NCI-H774 (cell line): ENCODE measurements around the gene SYTL1.

ENCODE experiments used
- DNase-seq: peaks from one replicate; lab custom pipeline; 2025; lab: John Stamatoyannopoulos, UW

The SYTL1 gene, protein sequence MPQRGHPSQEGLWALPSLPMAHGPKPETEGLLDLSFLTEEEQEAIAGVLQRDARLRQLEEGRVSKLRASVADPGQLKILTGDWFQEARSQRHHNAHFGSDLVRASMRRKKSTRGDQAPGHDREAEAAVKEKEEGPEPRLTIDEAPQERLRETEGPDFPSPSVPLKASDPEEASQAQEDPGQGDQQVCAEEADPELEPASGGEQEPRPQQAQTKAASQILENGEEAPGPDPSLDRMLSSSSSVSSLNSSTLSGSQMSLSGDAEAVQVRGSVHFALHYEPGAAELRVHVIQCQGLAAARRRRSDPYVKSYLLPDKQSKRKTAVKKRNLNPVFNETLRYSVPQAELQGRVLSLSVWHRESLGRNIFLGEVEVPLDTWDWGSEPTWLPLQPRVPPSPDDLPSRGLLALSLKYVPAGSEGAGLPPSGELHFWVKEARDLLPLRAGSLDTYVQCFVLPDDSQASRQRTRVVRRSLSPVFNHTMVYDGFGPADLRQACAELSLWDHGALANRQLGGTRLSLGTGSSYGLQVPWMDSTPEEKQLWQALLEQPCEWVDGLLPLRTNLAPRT

DNA sequence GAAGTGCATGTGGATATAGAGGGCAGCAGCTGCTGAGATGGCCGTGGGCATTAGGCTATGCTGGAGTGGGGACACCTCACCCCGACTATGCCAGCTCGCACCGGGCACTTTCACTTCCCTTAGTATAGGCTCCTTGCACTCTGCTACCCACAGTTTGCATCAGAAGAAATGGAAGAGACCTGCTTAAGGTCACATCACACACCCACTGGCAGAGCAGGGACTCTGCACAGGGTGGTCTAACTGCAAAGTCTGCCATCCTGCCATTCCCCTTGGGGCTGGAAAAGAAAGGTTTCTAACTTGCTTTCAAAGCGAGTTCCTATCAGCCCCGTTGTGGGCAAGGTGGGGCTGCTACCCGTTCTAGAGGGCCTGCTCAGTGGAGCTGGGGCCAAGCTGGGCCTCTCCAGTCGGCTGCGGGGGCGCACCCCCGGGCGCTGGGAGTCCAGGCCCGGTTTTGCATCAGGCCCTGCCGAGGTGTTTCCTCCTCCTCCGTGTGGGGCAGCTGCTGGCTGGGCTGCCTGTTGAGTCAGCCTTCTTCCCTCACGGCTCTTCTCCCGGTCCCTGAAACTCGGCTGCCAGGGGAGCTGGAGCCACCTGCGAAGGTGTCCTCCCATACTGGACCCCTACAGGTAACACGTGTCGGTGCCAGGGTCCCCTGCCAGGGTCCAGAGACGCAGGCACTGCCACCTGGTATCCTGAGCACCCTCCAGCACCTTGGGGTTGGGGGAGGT, at the start of gene SYTL1:
Gene SYTL1 (plus strand): TSS at position 498 of the 728 bp plus-strand sequence. CDS start 3,313 bp downstream, outside the sequence.
- DNase-seq, result peak; percentile 1

DNA sequence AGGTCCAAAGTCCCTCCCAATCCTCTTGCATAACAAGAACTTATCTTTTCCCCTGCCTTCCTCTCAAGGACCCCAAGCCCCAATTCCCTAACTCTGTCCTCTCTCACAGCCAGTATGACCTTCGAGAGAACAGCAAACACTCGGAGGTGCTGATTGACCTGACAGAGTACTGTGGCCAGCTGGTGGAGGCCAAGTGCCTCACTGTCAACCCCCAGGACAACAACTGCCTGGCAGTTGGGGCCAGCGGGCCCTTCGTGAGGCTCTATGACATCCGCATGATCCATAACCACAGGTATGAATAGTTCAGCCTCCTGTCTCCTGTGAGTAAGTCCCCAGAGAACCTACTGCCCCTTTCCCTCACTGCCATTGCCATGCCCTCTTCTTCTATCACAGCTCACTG, 49.7 kb upstream of the SYTL1 start:
- no peak for DNase-seq

DNA sequence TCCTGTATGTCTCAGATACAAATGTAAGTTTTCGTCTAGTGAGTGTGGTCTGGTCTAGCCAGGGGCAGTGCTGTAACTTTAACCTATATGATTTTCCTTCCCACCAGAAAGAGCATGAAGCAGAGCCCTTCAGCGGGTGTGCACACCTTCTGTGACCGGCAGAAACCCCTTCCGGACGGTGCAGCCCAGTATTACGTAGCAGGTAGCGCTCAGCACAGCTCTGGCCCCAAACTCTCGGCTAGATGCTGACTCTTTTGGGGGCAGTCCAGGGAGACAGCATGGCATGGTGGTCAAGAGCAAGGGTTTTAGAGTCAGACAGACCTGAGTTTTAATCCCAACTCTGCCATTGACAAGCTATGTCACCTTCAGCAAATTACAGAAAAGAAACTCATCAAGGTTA, 47.9 kb upstream of the SYTL1 start:
- no peak for DNase-seq

DNA sequence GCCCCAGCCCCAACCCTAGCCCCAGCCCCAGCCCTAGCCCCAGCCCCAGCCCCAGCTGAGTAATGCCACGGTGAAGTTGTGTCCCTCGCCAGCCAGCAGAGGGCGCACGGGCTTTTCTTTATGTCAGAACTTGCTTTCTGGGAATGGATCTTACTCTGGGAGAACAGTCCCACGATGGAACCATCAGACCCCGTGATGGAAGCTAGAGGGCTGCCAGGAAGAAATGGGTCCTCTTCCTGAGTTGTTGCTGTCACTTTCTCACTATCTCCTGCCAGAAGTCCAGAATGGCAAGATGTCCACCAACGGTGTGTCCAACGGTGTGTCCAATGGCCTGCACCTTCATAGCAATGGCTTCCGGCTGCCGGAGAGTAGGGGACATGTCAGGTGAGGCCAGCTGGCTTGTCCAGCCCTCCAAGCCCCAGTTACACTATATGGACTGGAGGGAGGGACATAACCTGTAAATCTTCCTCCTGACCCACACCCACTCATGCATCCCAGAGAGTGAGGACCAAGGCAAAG, 45.0 kb upstream of the SYTL1 start:
- DNase-seq, result no peak

DNA sequence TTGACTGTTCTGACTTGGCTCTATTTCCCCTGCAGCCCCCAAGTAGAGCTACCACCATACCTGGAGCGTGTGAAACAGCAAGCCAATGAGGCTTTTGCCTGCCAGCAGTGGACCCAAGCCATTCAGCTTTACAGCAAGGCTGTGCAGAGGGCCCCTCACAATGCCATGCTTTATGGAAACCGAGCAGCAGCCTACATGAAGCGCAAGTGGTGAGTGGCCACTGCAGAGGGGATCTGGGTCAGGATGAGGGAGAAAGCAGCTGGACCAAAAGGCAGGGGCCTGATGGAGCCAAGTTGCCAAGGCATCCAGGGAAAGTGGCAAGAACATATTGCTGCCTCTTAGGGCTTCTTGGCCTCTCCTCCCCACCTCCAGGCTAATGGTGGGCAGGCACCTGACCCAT, 43.9 kb upstream of the SYTL1 start:
- DNase-seq, result no peak

DNA sequence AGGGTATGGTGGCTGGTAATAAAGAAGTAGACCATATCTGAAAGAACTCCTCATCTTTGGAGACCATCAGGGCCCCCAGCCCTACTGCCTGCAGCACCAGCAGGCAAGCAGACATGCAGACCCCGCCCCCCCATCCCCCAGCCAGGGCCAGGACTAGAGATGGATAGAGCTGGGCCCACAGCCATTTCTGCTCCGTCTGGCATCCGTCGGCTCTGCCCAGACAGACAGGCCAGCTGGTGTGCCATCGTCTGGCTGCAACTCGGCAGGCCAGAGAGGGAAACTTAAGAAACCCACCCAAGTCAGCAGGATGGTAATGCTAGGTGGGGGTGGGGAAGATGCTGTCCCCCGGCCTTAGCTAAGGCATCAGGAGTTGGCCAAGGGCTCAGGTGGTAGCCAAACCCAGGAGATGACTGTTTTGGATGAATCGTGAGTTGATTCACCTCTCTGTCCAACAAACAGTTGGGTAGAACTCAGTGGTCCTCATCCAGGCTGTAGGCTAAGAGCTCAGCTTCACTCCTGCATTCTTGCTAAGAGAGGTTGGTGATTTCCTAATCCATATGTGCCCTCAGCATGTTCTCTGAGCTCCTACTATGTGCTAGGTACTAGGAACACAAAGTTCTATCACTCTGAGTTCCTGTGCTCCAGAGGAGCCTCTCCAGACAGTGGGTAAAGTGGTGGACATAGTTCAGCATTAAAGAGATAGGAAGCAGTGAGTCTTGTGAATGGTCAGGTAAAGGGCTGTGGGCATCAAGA, 43.0 kb upstream of the SYTL1 start:
- DNase-seq, result no peak

DNA sequence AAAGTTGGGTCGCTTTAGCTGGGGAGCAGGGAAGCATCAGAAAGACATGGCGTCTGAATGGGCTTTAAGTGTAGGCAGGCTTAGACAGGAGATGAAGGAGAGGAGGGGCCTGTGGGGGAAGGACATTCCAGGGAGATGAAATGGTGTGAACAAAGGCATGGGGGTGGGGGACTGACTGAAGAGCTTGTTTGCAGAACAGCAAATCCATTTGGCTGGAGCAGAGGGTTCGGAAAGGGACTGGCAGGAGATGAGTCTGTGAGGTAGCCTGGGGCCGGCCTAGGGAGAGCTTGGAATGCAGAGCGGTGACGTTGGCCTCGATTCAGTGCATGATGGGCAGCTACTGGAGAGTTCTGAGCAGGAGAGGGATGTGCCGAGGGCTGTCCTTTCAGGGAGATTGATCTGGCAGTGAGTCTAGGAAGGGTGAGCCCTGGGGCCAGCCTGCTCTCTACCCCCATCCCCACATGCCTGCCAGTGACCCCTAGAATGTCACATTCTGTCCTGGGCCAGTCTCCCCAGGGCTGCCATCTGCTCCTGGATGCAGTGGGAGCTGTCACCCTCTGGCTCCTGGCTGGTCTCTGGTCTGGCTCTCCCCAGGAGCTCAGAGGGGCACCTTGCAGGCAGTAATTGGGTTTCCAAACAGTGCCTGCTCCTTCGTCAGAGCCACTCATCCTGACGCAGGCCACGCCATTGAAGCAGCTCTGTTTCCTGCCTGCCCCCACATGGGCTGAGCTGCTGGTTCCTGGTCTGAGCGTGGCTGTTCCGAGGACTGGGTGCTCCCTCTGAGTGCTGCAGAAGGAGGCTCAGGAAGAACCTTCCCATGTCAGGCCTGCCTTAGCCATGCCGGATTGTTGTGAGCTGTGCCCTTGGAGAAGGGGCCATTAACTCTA, 42.2 kb upstream of the SYTL1 start:
- no peak for DNase-seq

DNA sequence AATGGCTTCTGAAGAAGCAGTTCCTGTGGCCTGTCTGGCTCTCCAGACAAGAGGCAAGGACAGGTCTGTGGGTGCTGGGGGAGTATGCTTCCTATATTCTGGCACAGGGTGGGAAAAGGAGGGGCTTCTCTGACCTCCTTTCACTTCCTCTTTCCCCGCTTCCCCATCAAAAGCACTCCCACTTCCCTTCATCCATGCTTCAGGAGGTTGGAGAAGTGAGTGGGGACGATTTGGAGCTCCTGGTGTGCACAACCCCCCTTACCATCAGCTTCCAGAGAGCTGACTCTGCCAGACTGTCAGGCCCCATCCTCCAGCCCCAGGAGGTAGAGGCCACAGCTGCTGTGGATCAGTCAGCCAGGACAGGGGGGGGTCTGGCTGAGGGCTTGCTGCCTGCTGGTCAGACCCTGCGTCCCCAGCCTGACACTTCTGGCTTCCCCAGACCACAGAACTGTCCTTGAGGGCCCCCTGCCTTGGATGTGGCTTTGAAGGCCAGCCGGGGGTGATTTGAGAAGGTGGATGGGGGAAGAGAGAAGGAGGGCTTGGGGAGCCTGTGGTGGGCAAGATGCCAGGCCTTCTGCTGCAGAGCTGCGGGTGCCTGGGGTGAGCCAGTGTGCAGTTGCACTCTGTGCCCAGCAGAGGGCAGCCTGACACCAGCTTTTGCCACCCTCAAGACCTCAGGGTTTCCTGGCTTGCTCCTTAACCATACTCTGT, 41.3 kb upstream of the SYTL1 start:
- DNase-seq, result no peak

DNA sequence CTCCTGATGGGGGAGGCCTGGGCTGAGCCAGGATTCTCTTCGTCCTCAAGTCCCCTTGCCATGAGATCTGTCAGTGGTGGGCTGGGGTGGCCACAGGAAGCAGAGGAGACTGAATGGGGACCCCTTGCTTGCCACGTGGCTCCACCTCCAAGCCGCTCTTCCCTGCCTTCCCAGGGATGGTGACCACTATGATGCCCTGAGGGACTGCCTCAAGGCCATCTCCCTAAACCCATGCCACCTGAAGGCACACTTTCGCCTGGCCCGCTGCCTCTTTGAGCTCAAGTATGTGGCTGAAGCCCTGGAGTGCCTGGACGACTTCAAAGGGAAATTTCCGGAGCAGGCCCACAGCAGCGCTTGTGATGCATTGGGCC, 40.8 kb upstream of the SYTL1 start:
- no peak for DNase-seq

DNA sequence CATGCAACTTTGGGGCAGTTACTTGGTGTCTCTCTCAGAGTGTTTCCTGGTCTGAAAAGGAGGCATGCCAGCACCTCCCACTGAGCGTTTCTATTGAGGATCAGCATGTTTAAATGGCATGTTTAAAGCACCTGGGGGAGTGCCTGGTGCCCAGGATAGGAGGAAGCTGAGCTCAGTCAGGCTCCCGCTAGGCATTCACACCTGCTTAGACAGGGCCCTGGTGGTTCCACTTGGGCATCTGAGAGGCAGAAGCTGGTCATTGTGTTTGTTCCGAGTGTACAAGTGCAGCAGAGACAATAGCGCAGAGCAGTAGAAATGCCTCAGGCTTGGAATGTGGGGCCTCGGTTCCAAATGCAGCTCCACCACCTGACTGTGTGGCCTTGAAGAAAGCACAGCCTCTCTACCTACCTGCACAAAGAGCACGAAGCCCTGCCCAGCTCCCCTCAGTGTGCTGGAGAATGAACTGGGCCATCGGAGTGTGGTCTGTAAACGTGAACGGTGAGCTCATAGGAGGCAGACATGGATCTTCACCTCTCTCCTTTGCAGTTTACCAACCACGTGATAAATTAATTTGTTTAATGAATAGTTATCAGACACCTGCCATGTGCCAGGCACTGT, 40.1 kb upstream of the SYTL1 start:
- no peak for DNase-seq

DNA sequence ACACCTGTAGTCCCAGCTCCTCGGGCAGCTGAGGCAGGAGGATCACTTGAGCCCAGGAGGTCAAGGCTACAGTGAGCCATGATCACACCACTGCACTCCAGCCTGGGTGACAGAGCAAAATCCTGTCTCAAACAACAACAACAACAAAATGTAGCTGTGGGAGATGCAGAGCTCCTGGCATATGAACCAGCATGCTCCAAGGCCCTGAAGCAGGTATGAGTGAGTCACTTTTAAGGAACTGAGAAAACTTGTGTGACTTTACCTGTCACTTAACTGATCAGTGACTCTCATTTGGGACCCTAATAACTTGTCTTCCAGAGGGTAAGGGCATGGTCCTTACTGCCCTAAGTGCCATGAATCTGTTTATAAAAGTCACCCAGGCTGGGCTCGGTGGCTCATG, 39.2 kb upstream of the SYTL1 start:
- no peak for DNase-seq

DNA sequence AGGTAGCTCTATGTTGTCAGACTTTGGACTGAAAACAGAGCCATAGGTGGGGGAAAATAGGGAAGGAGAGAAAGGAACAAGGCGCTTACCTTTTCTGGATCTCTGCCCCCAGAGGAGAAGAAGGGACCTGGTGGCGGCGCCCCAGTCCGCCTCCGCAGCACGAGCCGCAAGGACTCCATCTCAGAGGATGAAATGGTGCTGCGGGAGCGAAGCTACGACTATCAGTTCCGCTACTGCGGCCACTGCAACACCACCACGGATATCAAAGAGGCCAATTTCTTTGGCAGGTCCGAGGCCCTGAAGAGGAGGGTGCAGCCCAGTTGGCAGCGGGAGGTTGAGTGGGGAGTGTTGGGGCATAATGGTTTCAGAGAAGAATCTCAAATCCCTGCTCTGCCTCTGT, 38.3 kb upstream of the SYTL1 start:
- no peak for DNase-seq

DNA sequence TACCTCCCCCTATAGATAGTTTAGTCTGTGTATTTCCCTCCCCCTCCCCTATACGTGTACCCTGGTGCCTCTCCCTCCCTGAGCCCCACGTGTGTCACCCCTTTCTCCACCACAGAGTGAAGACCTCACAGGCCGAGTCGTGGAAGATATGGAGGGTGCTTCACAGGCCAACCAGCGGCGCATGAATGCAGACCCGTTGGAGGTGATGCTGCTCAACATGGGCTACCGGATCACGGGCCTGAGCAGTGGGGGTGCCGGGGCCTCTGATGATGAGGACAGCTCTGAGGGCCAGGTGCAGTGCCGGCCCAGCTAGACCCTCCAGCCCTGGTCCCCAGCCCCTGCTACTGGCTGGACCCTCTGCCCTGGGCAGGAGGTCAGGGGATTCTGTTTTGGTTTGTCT, 35.8 kb upstream of the SYTL1 start:
- no peak for DNase-seq

DNA sequence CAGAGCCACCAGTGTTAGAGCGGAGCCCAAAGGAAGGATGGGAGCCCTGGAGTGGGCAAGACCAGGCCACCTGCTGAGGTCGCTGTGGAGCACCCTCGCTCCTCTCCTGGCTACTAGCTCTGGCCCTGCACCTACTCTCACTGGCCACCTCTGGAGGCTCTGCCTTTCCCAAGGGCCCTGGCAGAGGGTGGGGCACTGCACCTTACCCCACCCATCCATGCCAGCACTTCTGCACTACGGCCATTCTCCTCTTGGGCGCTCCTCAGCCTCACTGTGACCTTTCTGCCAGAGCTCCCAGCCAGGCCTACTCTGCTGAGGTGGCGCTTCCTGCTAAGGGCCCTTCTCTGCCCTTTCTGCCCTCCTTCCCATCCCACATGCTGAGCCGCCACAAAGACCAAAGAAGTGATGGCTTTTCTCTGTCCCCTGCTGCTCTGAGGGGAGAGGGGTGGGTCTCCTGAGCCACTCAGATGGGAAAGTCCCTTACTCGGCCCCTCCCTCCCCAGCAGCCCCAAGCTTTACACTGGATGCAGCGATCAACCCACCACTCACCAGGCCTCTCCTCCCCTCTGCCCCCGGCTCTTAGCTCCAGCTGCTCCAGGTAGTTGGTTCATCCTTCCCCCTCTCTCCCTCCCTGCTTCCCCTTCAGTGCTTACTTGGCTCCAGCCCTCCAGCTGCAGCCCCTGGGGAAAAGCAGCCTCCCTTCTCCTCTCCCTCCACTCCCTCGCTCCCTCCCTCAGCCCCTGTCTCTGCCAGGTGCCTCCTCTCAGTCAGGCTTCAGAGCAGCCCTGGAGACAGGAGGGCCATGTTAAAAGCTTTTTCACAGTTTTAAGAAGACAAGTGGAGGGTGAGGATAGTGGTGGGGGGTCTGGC, 34.7 kb upstream of the SYTL1 start:
- DNase-seq, result no peak

DNA sequence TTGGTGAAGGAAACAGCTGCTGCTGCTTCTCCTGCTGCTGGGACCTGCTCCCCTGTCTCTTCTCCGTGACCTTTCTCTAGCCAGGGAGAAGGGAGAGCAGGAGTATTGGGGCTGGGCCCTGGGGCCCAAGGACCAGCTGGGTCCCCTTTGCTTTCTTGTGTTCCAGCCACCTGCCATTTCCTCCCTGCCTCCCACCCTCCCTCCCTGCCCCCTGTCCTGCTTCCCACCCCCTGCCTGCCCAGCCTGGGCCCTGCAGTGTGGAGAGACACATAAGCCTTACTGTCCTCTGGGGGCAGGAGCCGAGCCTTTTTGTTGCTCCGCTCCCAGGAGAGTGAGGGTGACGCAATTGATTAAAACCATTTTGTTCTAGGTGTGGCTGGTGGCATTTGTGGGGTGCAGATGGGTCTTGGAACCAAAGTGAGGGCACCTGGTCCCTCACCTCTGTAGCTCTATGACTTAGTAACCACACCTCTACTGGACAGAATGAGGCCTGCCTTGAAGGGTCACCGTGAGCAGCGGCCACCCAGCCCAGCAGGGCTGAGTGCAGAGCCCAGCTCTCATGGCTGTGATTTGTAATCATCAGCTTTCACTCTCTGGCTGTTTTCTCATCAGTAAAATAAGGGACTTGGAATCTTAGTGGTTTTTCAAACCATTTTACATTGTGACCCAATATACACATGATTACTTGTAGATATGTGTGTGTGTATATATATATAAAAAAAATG, 33.8 kb upstream of the SYTL1 start:
- DNase-seq, result no peak

DNA sequence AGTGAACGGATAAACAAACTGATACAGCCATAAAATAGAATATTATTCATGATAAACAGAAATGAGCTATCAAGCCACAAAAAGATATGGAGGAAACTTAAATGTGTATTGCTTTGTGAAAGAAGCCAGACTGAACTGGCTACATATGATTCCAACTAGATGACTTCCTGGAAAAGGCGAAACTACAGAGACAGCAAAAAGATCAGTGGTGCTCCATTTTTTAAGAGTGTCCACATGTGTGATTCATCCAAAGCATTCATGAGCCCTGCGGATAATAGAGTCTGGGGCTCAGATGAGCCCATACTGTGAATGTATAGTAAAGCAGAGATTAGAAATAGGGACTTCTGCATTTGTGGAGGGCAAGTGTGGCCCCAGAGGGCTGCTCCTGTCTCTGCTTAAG, 27.7 kb upstream of the SYTL1 start:
- no peak for DNase-seq

DNA sequence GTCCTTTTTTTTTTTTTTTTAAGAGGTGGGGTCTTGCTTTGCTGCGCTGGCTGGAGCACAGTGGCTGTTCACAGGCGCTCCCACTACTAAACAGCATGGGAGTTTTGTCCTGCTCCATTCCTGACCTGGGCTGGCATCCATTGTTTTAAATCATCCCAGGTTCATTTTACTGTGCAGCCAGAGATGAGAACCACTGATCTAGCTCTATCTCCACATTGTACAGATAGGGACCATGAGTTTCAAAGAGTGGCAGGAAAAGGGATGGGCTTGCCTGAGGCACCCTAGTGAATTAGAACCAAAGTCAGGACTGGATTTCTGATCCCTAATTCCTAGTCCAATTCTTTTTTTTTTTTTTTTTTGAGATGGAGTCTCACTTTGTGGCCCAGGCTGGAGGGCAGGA, 27.1 kb upstream of the SYTL1 start:
- DNase-seq, result no peak

DNA sequence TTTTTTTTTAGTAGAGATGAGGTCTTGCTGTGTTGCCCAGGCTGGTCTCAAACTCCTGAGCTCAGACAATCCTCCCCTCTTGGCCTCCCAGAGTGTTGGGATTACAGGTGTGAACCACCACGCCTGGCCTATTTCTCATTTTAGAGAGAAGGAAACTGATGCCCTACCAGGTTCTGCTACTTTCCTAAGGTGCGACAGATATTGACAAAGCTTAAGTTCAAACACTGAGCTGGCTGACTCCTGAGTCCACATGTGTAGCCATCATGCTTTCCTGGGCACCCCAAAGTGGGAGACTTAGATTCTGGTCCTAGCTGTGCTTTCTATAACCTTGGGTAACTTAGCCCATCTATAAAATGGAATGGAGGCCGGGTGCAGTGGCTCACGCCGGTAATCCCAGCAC, 25.0 kb upstream of the SYTL1 start:
- no peak for DNase-seq

DNA sequence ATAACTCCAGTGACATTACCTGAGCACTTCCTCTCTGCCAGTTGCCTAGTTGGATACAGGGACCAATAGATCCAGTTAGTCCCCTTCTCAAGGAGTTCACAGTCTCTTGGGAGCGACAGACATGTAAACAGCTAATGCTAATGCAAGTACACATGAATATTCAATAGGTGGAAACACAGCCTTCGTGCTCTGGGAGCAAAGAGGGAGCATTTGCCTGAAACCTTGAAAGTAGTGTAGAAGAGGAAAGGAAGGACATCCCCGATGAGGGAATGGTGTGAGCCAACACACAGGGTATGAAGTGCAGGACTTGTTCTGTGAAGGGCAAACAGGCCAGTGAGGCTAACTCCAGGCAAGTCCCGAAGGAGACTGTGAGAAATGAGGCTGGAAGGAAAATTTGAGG, 23.7 kb upstream of the SYTL1 start:
- DNase-seq, result no peak
